HepG2 (cell line): Measurements from ENCODE around the gene CCDC86. TPM values are rescaled to one million over a fixed set of nuclear protein-coding genes. Genes with fewer than 3 reads are reported as not detected.

Experiments
- BORCS8-MEF2B ChIP-seq: sonication (generic); formaldehyde crosslinking; IDR thresholded peaks from 2 replicates; pipeline ENCODE4 v1.8.0; 2022; ENCODE audit warnings: mild to moderate bottlenecking, missing genetic modification reagents
- BRCA1 ChIP-seq: sonication (generic); formaldehyde crosslinking; IDR thresholded peaks from 2 replicates; pipeline ENCODE4 v1.4.0; 2020; ENCODE audit warnings: missing genetic modification reagents
- CAMTA2 ChIP-seq: sonication (generic); formaldehyde crosslinking; IDR thresholded peaks from 2 replicates; pipeline ENCODE4 v1.4.0; 2020; ENCODE audit warnings: mild to moderate bottlenecking, missing genetic modification reagents, borderline replicate concordance
- GZF1 ChIP-seq: sonication (generic); formaldehyde crosslinking; IDR thresholded peaks from 2 replicates; pipeline ENCODE4 v1.5.1; 2020; ENCODE audit warnings: mild to moderate bottlenecking, missing genetic modification reagents
- NAIF1 ChIP-seq: sonication (generic); formaldehyde crosslinking; IDR thresholded peaks from 2 replicates; pipeline ENCODE4 v1.5.0; 2020; ENCODE audit warnings: mild to moderate bottlenecking, missing genetic modification reagents, borderline replicate concordance
- NR2F1 ChIP-seq, 2 experiments: fragments of 450-650 bp in 1 of 2; formaldehyde crosslinking in 1 of 2; IDR thresholded peaks; 2 replicates each; pipeline versions ENCODE4 v1.5.0 to v1.6.1; 2016 to 2020; ENCODE audit warnings: mild to moderate bottlenecking in 1 of 2, missing compliant biosample characterization in 1 of 2, missing genetic modification reagents in 1 of 2, moderate library complexity in 1 of 2
- ZNF660 ChIP-seq: sonication (generic); formaldehyde crosslinking; IDR thresholded peaks from 2 replicates; pipeline ENCODE4 v1.5.1; 2020; ENCODE audit warnings: mild to moderate bottlenecking, low read depth, missing genetic modification reagents, borderline replicate concordance
- polyA plus RNA-seq, 8 experiments: library from polyadenylated mRNA; depleted of rRNA in 3 of 8; stranded (reverse) in 7 of 8; unstranded in 1 of 8; fragments of >200 nt; fragmentation: Illumina TruSeq in 4 of 8; extraction: Trizol in 4 of 8; gene quantifications; 2 replicates each; pipeline versions ENCODE4 v1.2.1 to v1.2.3, GENCODE V29; 2011 to 2016; ENCODE audit warnings: low read depth in 4 of 8, missing spikeins in 1 of 8, mixed read lengths in 1 of 8; ENCODE audit not compliant: insufficient read depth in 1 of 8
- total RNA-seq, 5 experiments: library from RNA; depleted of rRNA; stranded (reverse); fragments of >200 nt; fragmentation: Illumina TruSeq; extraction: Trizol; gene quantifications; 2 replicates each; pipeline ENCODE4 v1.2.3, GENCODE V29; 2016; ENCODE audit warnings: low read depth in 1 of 5
- TF ChIP-seq, protein P1 (sequence below): sonication (generic); formaldehyde crosslinking; IDR thresholded peaks from 2 replicates; pipeline ENCODE4 v1.5.1; 2020; ENCODE audit warnings: missing genetic modification reagents, mild to moderate bottlenecking, borderline replicate concordance
- TF ChIP-seq, protein P2 (sequence below): sonication (generic); formaldehyde crosslinking; IDR thresholded peaks from 2 replicates; pipeline ENCODE4 v1.5.0; 2020; ENCODE audit warnings: missing genetic modification reagents

The CCDC86 gene
- total and polyA plus RNA-seq, 2 of the 13 experiments (the other 11 are each of a cell fraction or from before 2014, with no cell fraction given), result 33.8 to 37.6 TPM

DNA sequence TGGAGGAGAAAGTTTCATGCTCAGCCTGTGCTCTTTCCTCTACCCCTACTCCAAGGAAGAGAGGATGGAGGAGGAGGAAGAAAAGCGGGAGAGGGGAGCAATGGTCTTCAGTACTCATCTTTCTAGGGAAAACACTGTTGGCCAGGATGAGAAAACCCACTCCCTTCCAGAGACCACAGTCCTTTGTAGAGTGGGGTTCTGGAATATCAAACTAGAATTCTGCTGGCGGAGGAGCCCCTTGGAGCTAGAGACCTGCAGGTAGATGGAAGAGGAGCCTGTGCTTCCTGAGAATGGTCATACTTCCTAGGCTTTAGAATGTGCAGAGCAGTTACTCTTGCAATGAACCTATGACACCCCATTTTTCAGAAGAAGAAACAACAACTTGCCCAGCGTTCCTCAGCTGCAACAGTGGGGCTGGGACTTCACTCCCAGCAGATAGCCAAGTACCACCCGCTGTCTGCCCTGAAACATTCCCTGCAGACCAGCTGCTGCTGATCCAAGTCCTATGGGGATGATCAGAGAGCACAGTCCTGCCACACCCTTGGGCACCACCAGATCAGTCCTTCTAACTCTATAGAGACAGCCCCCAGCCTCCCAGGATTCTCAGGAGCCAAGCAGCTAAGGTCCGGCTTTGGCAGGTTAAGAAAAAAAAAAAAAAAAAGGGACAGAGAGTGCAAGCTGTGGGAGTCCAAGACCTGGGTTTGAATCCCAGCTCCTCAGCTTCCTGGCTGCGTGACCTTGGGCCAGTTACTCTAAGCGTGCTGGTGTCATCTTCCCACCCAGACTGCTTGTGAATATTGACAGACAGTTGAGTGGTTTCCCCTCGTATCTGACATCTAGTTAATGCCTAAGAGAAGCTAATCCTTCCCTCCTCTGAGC is 13.2 kb downstream of the CCDC86 start (continued):
- TF ChIP-seq, protein P1, sequence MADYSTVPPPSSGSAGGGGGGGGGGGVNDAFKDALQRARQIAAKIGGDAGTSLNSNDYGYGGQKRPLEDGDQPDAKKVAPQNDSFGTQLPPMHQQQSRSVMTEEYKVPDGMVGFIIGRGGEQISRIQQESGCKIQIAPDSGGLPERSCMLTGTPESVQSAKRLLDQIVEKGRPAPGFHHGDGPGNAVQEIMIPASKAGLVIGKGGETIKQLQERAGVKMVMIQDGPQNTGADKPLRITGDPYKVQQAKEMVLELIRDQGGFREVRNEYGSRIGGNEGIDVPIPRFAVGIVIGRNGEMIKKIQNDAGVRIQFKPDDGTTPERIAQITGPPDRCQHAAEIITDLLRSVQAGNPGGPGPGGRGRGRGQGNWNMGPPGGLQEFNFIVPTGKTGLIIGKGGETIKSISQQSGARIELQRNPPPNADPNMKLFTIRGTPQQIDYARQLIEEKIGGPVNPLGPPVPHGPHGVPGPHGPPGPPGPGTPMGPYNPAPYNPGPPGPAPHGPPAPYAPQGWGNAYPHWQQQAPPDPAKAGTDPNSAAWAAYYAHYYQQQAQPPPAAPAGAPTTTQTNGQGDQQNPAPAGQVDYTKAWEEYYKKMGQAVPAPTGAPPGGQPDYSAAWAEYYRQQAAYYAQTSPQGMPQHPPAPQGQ (CRISPR knock-in tag), result no peak
- TF ChIP-seq CAMTA2, result no peak
- no peak for TF ChIP-seq ZNF660 (CRISPR knock-in tag)
- TF ChIP-seq BORCS8-MEF2B, result 0 out of 2 replicates have a peak, but pooled peaks have one; percentile 4
- TF ChIP-seq GZF1 (CRISPR knock-in tag), result no peak
- no peak for TF ChIP-seq NR2F1 (CRISPR knock-in tag; IDR thresholded peaks at IDR 0.05)
- no peak for TF ChIP-seq NAIF1
- TF ChIP-seq BRCA1 (CRISPR knock-in tag), result no peak
- TF ChIP-seq, protein P2, sequence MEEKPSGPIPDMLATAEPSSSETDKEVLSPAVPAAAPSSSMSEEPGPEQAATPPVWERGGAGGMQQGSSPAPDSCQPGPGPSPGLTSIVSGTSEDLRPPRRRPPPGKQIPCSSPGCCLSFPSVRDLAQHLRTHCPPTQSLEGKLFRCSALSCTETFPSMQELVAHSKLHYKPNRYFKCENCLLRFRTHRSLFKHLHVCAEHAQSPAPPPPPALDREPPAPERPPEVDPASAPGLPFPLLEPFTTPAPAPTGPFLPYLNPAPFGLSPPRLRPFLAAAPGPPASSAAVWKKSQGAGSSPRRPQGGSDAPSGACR (CRISPR knock-in tag), result no peak
